ENCODE data around the gene GJD3.

Gene GJD3

GRCh38 chr17:40345994-40346764, 18.4 kb downstream of the GJD3 start:
- no peak for TF ChIP-seq CTCF (conservative IDR thresholded peaks at IDR 0.05; ENCODE audit: low read depth, low read length)
- peak overlapping the region; percentile 78 for H3K4me3 ChIP-seq (ENCODE audit: low read depth, low read length)
- no peak for DNase-seq (ENCODE audit: low read depth)

- TF ChIP-seq CTCF (conservative IDR thresholded peaks at IDR 0.05; ENCODE audit: low read depth, low read length), result no peak
- peak overlapping the region; percentile 78 for H3K4me3 ChIP-seq (ENCODE audit: low read depth, low read length)
- peak; percentile 62 for DNase-seq (ENCODE audit: low read depth)
Measured at GRCh38 chr17:40345161-40345993, 19.2 kb downstream of the GJD3 start.

- DNase-seq (ENCODE audit: low read depth), result no peak
- peak overlapping the region; percentile 78 for H3K4me3 ChIP-seq (ENCODE audit: low read depth, low read length)
- TF ChIP-seq CTCF (conservative IDR thresholded peaks at IDR 0.05; ENCODE audit: low read depth, low read length), result no peak
Measured at GRCh38 chr17:40344421-40345160, 19.9 kb downstream of the GJD3 start.

GRCh38 chr17:40343219-40344119, 21.1 kb downstream of the GJD3 start:
- H3K4me3 ChIP-seq (ENCODE audit: low read depth, low read length), result peak overlapping the region; percentile 78
- no peak for DNase-seq (ENCODE audit: low read depth)
- TF ChIP-seq CTCF (conservative IDR thresholded peaks at IDR 0.05; ENCODE audit: low read depth, low read length), result no peak

GRCh38 chr17:40342504-40343218, 21.9 kb downstream of the GJD3 start:
- peak overlapping the region; percentile 78 for H3K4me3 ChIP-seq (ENCODE audit: low read depth, low read length)
- no peak for DNase-seq (ENCODE audit: low read depth)
- TF ChIP-seq CTCF (conservative IDR thresholded peaks at IDR 0.05; ENCODE audit: low read depth, low read length), result no peak
